ENCODE data around the gene EHD4.

Gene EHD4

GRCh38 chr15:41905036-41905793, 67.1 kb downstream of the EHD4 start:
- Histone ChIP-seq H3K4me1 (ENCODE audit: control insufficient read depth, low read depth, low read length) (no peaks in the 10 kb centered on the region), H3K27me3 (ENCODE audit: control insufficient read depth, insufficient read depth, low read length) (no peaks in the 10 kb centered on the region), H3K9ac (ENCODE audit: low read length) (no peak overlapping the region), H3K9me3 (ENCODE audit: control insufficient read depth, low read depth, low read length) (no peaks in the 10 kb centered on the region), H3K27ac (ENCODE audit: low read length) (no peak overlapping the region), H3K36me3 (ENCODE audit: control insufficient read depth, low read depth, low read length) (peaks cover 28% of the 10 kb centered on the region), H3K4me3 (ENCODE audit: low read length) (no peak overlapping the region)

- no peak overlapping the region for H3K4me3 ChIP-seq (ENCODE audit: low read length)
- H3K27ac ChIP-seq (ENCODE audit: low read length): no peak overlapping the region
- no peaks in the 10 kb centered on the region for H3K4me1 ChIP-seq (ENCODE audit: control insufficient read depth, low read depth, low read length)
- no peaks in the 10 kb centered on the region for H3K9me3 ChIP-seq (ENCODE audit: control insufficient read depth, low read depth, low read length)
- H3K36me3 ChIP-seq (ENCODE audit: control insufficient read depth, low read depth, low read length): peaks cover 27% of the 10 kb centered on the region
- H3K27me3 ChIP-seq (ENCODE audit: control insufficient read depth, insufficient read depth, low read length): no peaks in the 10 kb centered on the region
- H3K9ac ChIP-seq (ENCODE audit: low read length): no peak overlapping the region
Measured at GRCh38 chr15:41904541-41905005, 67.8 kb downstream of the EHD4 start.

DNA sequence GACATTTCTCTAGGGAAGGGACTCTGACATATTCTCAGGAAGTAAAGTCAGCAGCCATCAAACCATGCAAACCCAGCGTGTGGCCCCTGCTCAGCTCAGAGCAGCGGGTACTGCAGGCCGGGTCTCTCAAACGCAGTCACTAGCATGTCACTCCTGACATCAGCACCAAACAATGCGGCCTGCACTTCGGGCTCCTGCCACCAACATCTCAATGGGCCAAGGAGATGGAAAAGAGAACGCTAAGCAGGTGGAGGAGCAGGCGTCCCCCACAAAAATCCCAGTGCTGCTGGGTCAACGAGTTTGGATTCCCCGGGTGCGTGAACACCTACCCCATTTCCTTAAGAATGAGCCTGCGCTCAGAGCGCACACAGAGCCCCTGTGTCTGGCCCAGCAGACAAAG, 68.6 kb downstream of the EHD4 start:
- H3K4me3 ChIP-seq (ENCODE audit: low read length): no peak overlapping the region
- H3K36me3 ChIP-seq (ENCODE audit: control insufficient read depth, low read depth, low read length): peaks cover 25% of the 10 kb centered on the region
- no peak overlapping the region for H3K27ac ChIP-seq (ENCODE audit: low read length)
- H3K27me3 ChIP-seq (ENCODE audit: control insufficient read depth, insufficient read depth, low read length): no peaks in the 10 kb centered on the region
- H3K4me1 ChIP-seq (ENCODE audit: control insufficient read depth, low read depth, low read length): no peaks in the 10 kb centered on the region
- no peak overlapping the region for H3K9ac ChIP-seq (ENCODE audit: low read length)
- no peaks in the 10 kb centered on the region for H3K9me3 ChIP-seq (ENCODE audit: control insufficient read depth, low read depth, low read length)

GRCh38 chr15:41901431-41901830, 70.9 kb downstream of the EHD4 start:
- peaks cover 20% of the 10 kb centered on the region for H3K36me3 ChIP-seq (ENCODE audit: control insufficient read depth, low read depth, low read length)
- no peaks in the 10 kb centered on the region for H3K9me3 ChIP-seq (ENCODE audit: control insufficient read depth, low read depth, low read length)
- H3K27me3 ChIP-seq (ENCODE audit: control insufficient read depth, insufficient read depth, low read length): no peaks in the 10 kb centered on the region
- H3K4me3 ChIP-seq (ENCODE audit: low read length): no peak overlapping the region
- H3K27ac ChIP-seq (ENCODE audit: low read length): no peak overlapping the region
- no peaks in the 10 kb centered on the region for H3K4me1 ChIP-seq (ENCODE audit: control insufficient read depth, low read depth, low read length)
- H3K9ac ChIP-seq (ENCODE audit: low read length): no peak overlapping the region

- no peaks in the 10 kb centered on the region for H3K4me1 ChIP-seq (ENCODE audit: control insufficient read depth, low read depth, low read length)
Measured at GRCh38 chr15:41900526-41901380, 71.6 kb downstream of the EHD4 start.

DNA sequence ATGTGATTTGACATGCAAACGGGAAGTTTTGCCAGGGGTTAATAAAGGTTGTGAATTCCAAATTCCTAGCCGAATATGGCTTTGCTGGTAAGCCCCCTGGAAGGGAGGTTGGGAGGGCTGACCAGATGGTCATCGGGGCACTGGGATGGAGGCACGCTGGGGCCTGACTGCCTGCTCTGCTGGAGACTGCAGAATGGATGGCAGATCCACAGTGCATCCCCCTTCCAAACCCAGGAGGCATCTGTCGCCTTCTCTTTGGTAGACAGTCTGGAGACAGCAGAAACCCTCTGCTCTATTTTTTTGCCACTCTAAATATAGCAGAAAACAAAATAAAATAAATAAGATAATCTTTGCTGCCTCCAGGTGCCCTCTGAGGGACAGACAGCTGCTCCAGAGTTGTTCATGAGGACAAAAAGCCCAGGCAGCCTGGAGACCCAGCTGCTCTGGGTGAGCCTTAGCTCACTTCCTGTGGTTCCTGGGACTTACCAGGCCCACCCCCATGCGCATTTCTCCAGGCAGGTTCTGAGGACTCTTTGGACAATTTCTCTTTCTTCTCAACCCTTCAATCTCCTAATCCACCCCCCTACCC, 72.4 kb downstream of the EHD4 start:
- Histone ChIP-seq H3K27ac (ENCODE audit: low read length) (no peak overlapping the region), H3K27me3 (ENCODE audit: control insufficient read depth, insufficient read depth, low read length) (no peaks in the 10 kb centered on the region), H3K4me1 (ENCODE audit: control insufficient read depth, low read depth, low read length) (no peaks in the 10 kb centered on the region), H3K9ac (ENCODE audit: low read length) (no peak overlapping the region), H3K36me3 (ENCODE audit: control insufficient read depth, low read depth, low read length) (peaks cover 20% of the 10 kb centered on the region), H3K9me3 (ENCODE audit: control insufficient read depth, low read depth, low read length) (no peaks in the 10 kb centered on the region), H3K4me3 (ENCODE audit: low read length) (no peak overlapping the region)

More at GRCh38 chr15:41900526-41901380, 71.6 kb downstream of the EHD4 start:
- Histone ChIP-seq H3K27ac (ENCODE audit: low read length) (no peak overlapping the region), H3K36me3 (ENCODE audit: control insufficient read depth, low read depth, low read length) (peaks cover 20% of the 10 kb centered on the region), H3K27me3 (ENCODE audit: control insufficient read depth, insufficient read depth, low read length) (no peaks in the 10 kb centered on the region), H3K4me3 (ENCODE audit: low read length) (no peak overlapping the region), H3K9ac (ENCODE audit: low read length) (no peak overlapping the region), H3K9me3 (ENCODE audit: control insufficient read depth, low read depth, low read length) (no peaks in the 10 kb centered on the region)

DNA sequence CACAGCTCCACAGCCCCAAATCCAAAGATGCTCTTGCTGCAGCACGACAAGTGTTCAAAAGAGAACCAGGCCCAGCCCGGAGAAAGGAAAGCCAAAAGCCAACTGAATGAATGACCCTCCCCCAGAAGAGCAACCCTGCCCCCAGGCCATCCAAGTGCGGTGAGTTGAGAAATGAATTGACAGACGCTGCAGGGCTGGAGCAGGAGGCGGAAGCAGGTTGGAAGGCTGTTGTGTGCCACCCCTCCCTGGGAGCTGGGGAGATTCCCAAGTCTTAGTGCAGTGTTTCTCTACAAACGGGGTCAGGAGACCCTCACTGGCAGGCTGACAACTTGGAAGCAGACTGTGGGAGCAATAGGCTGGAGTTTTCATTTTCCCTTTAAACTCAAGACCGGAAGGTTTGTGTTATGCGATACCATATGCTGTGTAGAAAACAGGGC, 75.0 kb downstream of the EHD4 start:
- Histone ChIP-seq H3K27ac (ENCODE audit: low read length) (no peak overlapping the region), H3K9ac (ENCODE audit: low read length) (no peak overlapping the region), H3K4me1 (ENCODE audit: control insufficient read depth, low read depth, low read length) (no peaks in the 10 kb centered on the region)

GRCh38 chr15:41896566-41896965, 75.8 kb downstream of the EHD4 start:
- Histone ChIP-seq H3K36me3 (ENCODE audit: control insufficient read depth, low read depth, low read length) (peaks cover 17% of the 10 kb centered on the region), H3K9ac (ENCODE audit: low read length) (no peak overlapping the region), H3K9me3 (ENCODE audit: control insufficient read depth, low read depth, low read length) (no peaks in the 10 kb centered on the region), H3K4me1 (ENCODE audit: control insufficient read depth, low read depth, low read length) (no peaks in the 10 kb centered on the region), H3K27ac (ENCODE audit: low read length) (no peak overlapping the region), H3K27me3 (ENCODE audit: control insufficient read depth, insufficient read depth, low read length) (no peaks in the 10 kb centered on the region), H3K4me3 (ENCODE audit: low read length) (no peak overlapping the region)

More for the DNA sequence above, 75.0 kb downstream of the EHD4 start:
- peaks cover 17% of the 10 kb centered on the region for H3K36me3 ChIP-seq (ENCODE audit: control insufficient read depth, low read depth, low read length)
- no peaks in the 10 kb centered on the region for H3K27me3 ChIP-seq (ENCODE audit: control insufficient read depth, insufficient read depth, low read length)
- no peaks in the 10 kb centered on the region for H3K9me3 ChIP-seq (ENCODE audit: control insufficient read depth, low read depth, low read length)
- H3K4me3 ChIP-seq (ENCODE audit: low read length): no peak overlapping the region

DNA sequence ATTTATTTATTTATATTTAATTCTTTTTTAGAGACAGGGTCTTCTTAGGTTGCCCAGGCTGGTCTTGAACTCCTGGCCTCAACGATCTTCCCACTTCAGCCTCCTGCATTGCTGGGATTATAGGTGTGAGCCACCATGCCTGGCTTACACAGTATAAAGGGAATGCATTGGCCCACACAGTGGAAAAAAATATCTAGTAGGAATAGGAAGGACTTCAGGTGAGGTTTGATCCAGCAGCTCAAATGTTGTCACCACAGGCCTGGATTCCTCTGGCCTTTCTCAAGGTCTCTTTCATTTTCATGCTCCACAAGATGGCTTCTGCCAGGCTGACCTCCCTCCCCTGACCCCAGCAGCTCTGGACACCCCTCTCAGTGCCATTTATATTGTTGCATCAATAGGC, 76.4 kb downstream of the EHD4 start:
- no peak overlapping the region for H3K4me3 ChIP-seq (ENCODE audit: low read length)
- H3K27me3 ChIP-seq (ENCODE audit: control insufficient read depth, insufficient read depth, low read length): no peaks in the 10 kb centered on the region
- H3K9ac ChIP-seq (ENCODE audit: low read length): no peak overlapping the region
- H3K9me3 ChIP-seq (ENCODE audit: control insufficient read depth, low read depth, low read length): no peaks in the 10 kb centered on the region
- H3K4me1 ChIP-seq (ENCODE audit: control insufficient read depth, low read depth, low read length): no peaks in the 10 kb centered on the region
- peaks cover 14% of the 10 kb centered on the region for H3K36me3 ChIP-seq (ENCODE audit: control insufficient read depth, low read depth, low read length)
- H3K27ac ChIP-seq (ENCODE audit: low read length): no peak overlapping the region

- H3K9me3 ChIP-seq (ENCODE audit: control insufficient read depth, low read depth, low read length): no peaks in the 10 kb centered on the region
- no peaks in the 10 kb centered on the region for H3K4me1 ChIP-seq (ENCODE audit: control insufficient read depth, low read depth, low read length)
Measured at GRCh38 chr15:41895491-41895890, 76.9 kb downstream of the EHD4 start.

DNA sequence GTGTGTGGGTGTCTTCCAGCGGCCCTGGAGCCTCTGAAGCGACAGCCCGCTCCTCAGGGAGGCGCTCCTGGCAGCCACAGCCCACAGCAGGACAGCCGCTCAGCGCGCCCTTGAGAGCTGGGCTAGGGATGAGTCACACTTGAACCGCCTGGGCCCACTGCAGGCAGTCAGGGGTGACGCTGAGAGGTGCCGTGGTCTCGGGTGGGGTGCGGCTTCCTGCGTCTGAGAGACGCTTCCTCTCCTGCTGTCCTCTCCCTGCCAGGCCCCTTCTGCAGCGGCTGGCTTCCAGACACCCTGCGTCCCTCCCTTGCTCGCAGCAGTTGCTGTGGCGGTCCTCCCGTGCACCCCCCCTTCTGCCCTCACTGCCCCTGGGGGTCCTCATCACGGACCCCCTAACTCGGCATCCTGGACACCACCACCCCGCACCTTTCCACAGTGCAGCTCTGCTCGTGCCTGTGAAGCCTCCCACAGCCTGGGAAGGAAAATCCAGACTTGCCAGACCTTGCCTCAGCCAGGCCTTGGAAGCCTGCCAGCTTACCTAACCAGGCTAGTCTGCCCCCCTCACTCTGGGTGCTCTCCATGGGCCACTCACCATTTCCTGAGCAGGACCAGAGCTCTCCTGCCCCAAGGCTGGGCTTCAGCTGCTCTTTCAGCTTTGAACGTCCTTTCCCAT, 77.4 kb downstream of the EHD4 start:
- Histone ChIP-seq H3K36me3 (ENCODE audit: control insufficient read depth, low read depth, low read length) (peaks cover 6% of the 10 kb centered on the region), H3K27ac (ENCODE audit: low read length) (no peak overlapping the region), H3K4me3 (ENCODE audit: low read length) (no peak overlapping the region), H3K27me3 (ENCODE audit: control insufficient read depth, insufficient read depth, low read length) (no peaks in the 10 kb centered on the region), H3K4me1 (ENCODE audit: control insufficient read depth, low read depth, low read length) (no peaks in the 10 kb centered on the region), H3K9ac (ENCODE audit: low read length) (no peak overlapping the region), H3K9me3 (ENCODE audit: control insufficient read depth, low read depth, low read length) (no peaks in the 10 kb centered on the region)

More at GRCh38 chr15:41895491-41895890, 76.9 kb downstream of the EHD4 start:
- Histone ChIP-seq H3K36me3 (ENCODE audit: control insufficient read depth, low read depth, low read length) (peaks cover 10% of the 10 kb centered on the region), H3K27ac (ENCODE audit: low read length) (no peak overlapping the region), H3K4me3 (ENCODE audit: low read length) (no peak overlapping the region), H3K27me3 (ENCODE audit: control insufficient read depth, insufficient read depth, low read length) (no peaks in the 10 kb centered on the region), H3K9ac (ENCODE audit: low read length) (no peak overlapping the region)

Data from iPS-18a (cell line).